ENCODE data around the gene PRKCQ.

DNA sequence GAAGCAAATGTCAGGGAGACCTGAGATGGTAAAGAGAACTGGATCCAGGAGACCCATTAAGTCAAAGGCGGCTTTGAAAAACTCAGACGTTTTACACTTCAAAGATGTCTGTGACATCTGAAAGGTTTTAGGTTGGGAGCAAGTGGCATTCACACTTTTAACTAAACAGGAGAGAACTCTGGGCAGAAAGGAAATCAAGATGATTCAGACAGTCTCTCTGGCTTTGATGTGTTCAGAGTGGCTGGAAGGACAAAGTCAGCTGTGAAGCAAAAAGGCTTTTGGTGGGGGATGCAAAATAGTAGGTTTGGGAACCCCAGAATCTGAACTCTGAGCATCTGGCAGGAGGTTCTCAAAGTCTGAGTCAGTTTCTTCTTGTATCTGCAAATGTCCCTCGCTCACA, 66.6 kb downstream of the PRKCQ start:
- TF ChIP-seq, protein P1, sequence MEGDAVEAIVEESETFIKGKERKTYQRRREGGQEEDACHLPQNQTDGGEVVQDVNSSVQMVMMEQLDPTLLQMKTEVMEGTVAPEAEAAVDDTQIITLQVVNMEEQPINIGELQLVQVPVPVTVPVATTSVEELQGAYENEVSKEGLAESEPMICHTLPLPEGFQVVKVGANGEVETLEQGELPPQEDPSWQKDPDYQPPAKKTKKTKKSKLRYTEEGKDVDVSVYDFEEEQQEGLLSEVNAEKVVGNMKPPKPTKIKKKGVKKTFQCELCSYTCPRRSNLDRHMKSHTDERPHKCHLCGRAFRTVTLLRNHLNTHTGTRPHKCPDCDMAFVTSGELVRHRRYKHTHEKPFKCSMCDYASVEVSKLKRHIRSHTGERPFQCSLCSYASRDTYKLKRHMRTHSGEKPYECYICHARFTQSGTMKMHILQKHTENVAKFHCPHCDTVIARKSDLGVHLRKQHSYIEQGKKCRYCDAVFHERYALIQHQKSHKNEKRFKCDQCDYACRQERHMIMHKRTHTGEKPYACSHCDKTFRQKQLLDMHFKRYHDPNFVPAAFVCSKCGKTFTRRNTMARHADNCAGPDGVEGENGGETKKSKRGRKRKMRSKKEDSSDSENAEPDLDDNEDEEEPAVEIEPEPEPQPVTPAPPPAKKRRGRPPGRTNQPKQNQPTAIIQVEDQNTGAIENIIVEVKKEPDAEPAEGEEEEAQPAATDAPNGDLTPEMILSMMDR (IDR thresholded peaks at IDR 0.05): no peak
- TF ChIP-seq POLR2A (IDR thresholded peaks at IDR 0.05): no peak

Measured in body of pancreas (tissue), 4 donors.